ENCODE measurements around the gene TOM1L2.

The TOM1L2 gene

GRCh38 chr17:17983376-17983775 is 11.2 kb upstream of the TOM1L2 start:
- TF ChIP-seq HDGF (IDR thresholded peaks at IDR 0.05; ENCODE audit: borderline replicate concordance): no peak
- no peak for TF ChIP-seq BHLHE40 (IDR thresholded peaks at IDR 0.05; ENCODE audit: borderline replicate concordance)
- no peak for TF ChIP-seq PKNOX1 (IDR thresholded peaks at IDR 0.05)
- no peak for TF ChIP-seq FOXM1 (IDR thresholded peaks at IDR 0.05; ENCODE audit: borderline replicate concordance)
- TF ChIP-seq TARDBP (IDR thresholded peaks at IDR 0.05): no peak
- no peak for TF ChIP-seq FOXA1 (IDR thresholded peaks at IDR 0.05)
- TF ChIP-seq ZNF384 (IDR thresholded peaks at IDR 0.05): no peak
- TF ChIP-seq ARNT (IDR thresholded peaks at IDR 0.05): no peak
- no peak for TF ChIP-seq LEF1 (IDR thresholded peaks at IDR 0.05; ENCODE audit: borderline replicate concordance)
- TF ChIP-seq CTBP1 (IDR thresholded peaks at IDR 0.05; ENCODE audit: borderline replicate concordance): no peak
- TF ChIP-seq SUZ12 (IDR thresholded peaks at IDR 0.05): no peak
- no peak for TF ChIP-seq SP1 (IDR thresholded peaks at IDR 0.05)
- TF ChIP-seq NFRKB (IDR thresholded peaks at IDR 0.05): no peak
- TF ChIP-seq ELF4 (IDR thresholded peaks at IDR 0.05): no peak
- no peak for TF ChIP-seq L3MBTL2 (conservative IDR thresholded peaks at IDR 0.05)
- CTCF ChIA-PET: interaction anchor here (0.6 to 1.2 kb wide), 2 partner anchors 46 to 201 kb away, joined by 3 read pairs; no protein-coding TSS in a partner anchor
- no peak for DNase-seq (ENCODE audit: extremely low spot score)
- POLR2A ChIA-PET: interaction anchor here (3.6 kb wide), 1 partner anchor 10 kb away, joined by 16 read pairs; the partner anchor contains the start of genes DRC3 and TOM1L2

- CTCF ChIA-PET: interaction anchor here (1.2 kb wide), 1 partner anchor 46 kb away, joined by 3 read pairs; no protein-coding TSS in a partner anchor
- POLR2A ChIA-PET: interaction anchor here (3.6 kb wide), 1 partner anchor 10 kb away, joined by 16 read pairs; the partner anchor contains the start of genes DRC3 and TOM1L2
- TF ChIP-seq BHLHE40 (IDR thresholded peaks at IDR 0.05; ENCODE audit: borderline replicate concordance) (no peak), L3MBTL2 (conservative IDR thresholded peaks at IDR 0.05) (no peak), HDGF (IDR thresholded peaks at IDR 0.05; ENCODE audit: borderline replicate concordance) (no peak), TARDBP (IDR thresholded peaks at IDR 0.05) (no peak), ELF4 (IDR thresholded peaks at IDR 0.05) (no peak), NFRKB (IDR thresholded peaks at IDR 0.05) (no peak)
- DNase-seq (ENCODE audit: extremely low spot score): no peak
Measured at GRCh38 chr17:17982801-17983200, 10.6 kb upstream of the TOM1L2 start.

GRCh38 chr17:17981330-17981729 is 9.1 kb upstream of the TOM1L2 start:
- ChIA-PET POLR2A (interaction anchor here (1.2 kb wide), 1 partner anchor 9 kb away, joined by 5 read pairs; the partner anchor contains the start of genes DRC3 and TOM1L2), CTCF (no interaction called here)
- DNase-seq (ENCODE audit: extremely low spot score): no peak

GRCh38 chr17:17979778-17980177 is 7.6 kb upstream of the TOM1L2 start:
- POLR2A ChIA-PET: no interaction called here
- CTCF ChIA-PET: interaction anchor here (0.7 kb wide), 2 partner anchors 12 to 36 kb away, joined by 4 read pairs; no protein-coding TSS in a partner anchor
- no peak for TF ChIP-seq BHLHE40 (IDR thresholded peaks at IDR 0.05; ENCODE audit: borderline replicate concordance)
- no peak for TF ChIP-seq FOXK2 (IDR thresholded peaks at IDR 0.05)
- no peak for TF ChIP-seq SP1 (IDR thresholded peaks at IDR 0.05)
- no peak for TF ChIP-seq ELF4 (IDR thresholded peaks at IDR 0.05)
- no peak for TF ChIP-seq LEF1 (IDR thresholded peaks at IDR 0.05; ENCODE audit: borderline replicate concordance)
- TF ChIP-seq TARDBP (IDR thresholded peaks at IDR 0.05): no peak
- DNase-seq (ENCODE audit: extremely low spot score): no peak

More at GRCh38 chr17:17981330-17981729, 9.1 kb upstream of the TOM1L2 start:
- TF ChIP-seq FOXK2 (IDR thresholded peaks at IDR 0.05) (no peak), SUZ12 (IDR thresholded peaks at IDR 0.05) (no peak)

- no peak for DNase-seq (ENCODE audit: extremely low spot score)
- CTCF ChIA-PET: no interaction called here
- no peak for TF ChIP-seq SUZ12 (IDR thresholded peaks at IDR 0.05)
- POLR2A ChIA-PET: no interaction called here
Measured at GRCh38 chr17:17978481-17979424, 6.6 kb upstream of the TOM1L2 start.

GRCh38 chr17:17976931-17977570 is 4.9 kb upstream of the TOM1L2 start:
- no peak for DNase-seq (ENCODE audit: extremely low spot score)
- no peak for TF ChIP-seq L3MBTL2 (conservative IDR thresholded peaks at IDR 0.05)
- no peak for TF ChIP-seq PKNOX1 (IDR thresholded peaks at IDR 0.05)
- no peak for TF ChIP-seq ELF4 (IDR thresholded peaks at IDR 0.05)
- TF ChIP-seq FOXK2 (IDR thresholded peaks at IDR 0.05): no peak
- no peak for TF ChIP-seq NFRKB (IDR thresholded peaks at IDR 0.05)
- CTCF ChIA-PET: interaction anchor here (0.5 kb wide), 1 partner anchor 53 kb away, joined by 3 read pairs; no protein-coding TSS in a partner anchor
- POLR2A ChIA-PET: no interaction called here

GRCh38 chr17:17975436-17975835 is 3.2 kb upstream of the TOM1L2 start:
- CTCF ChIA-PET: interaction anchor here (0.7 kb wide), 1 partner anchor 85 kb away, joined by 10 read pairs; no protein-coding TSS in a partner anchor
- POLR2A ChIA-PET: interaction anchor here (0.6 kb wide), 1 partner anchor 1039 kb away, joined by 3 read pairs; no protein-coding TSS in a partner anchor
- no peak for DNase-seq (ENCODE audit: extremely low spot score)
- TF ChIP-seq BHLHE40 (IDR thresholded peaks at IDR 0.05; ENCODE audit: borderline replicate concordance): no peak
- TF ChIP-seq ELF4 (IDR thresholded peaks at IDR 0.05): no peak
- TF ChIP-seq HDGF (IDR thresholded peaks at IDR 0.05; ENCODE audit: borderline replicate concordance): no peak
- no peak for TF ChIP-seq FOXA1 (IDR thresholded peaks at IDR 0.05)
- no peak for TF ChIP-seq FOXK2 (IDR thresholded peaks at IDR 0.05)
- TF ChIP-seq FOXM1 (IDR thresholded peaks at IDR 0.05; ENCODE audit: borderline replicate concordance): no peak
